Smooth muscle cell (in vitro differentiated cells): Measurements from ENCODE around the gene CTDSPL. TPM values are rescaled to one million over a fixed set of nuclear protein-coding genes. Genes with fewer than 3 reads are reported as not detected.

ENCODE experiments used
- DNase-seq: peaks from one replicate; lab custom pipeline; 2025; ENCODE audit not compliant: unreplicated experiment; lab: John Stamatoyannopoulos, UW
- H2AFZ ChIP-seq: fragments of 200-600 bp; sonication (generic); 2 replicates; pipeline ENCODE4 v1.6.0; 2016; ENCODE audit warnings: antibody characterized with exemption, low read depth, mild to moderate bottlenecking
- H3F3A ChIP-seq: fragments of 200-600 bp; sonication (generic); 2 replicates; pipeline ENCODE4 v1.6.0; 2017; ENCODE audit warnings: antibody characterized with exemption, low read depth
- H3K27ac ChIP-seq: fragments of 200-600 bp; sonication (generic); 2 replicates; pipeline ENCODE4 v1.5.1; 2016; ENCODE audit warnings: low read depth, mild to moderate bottlenecking
- H3K27me3 ChIP-seq: fragments of 200-600 bp; sonication (generic); 2 replicates; pipeline ENCODE4 v1.6.1; 2016; ENCODE audit warnings: low read depth, mild to moderate bottlenecking
- H3K36me3 ChIP-seq: fragments of 200-600 bp; sonication (generic); 2 replicates; pipeline ENCODE4 v1.5.1; 2016; ENCODE audit warnings: low read depth
- H3K4me1 ChIP-seq: fragments of 200-600 bp; sonication (generic); 2 replicates; pipeline ENCODE4 v1.5.1; 2016; ENCODE audit warnings: low read depth
- H3K4me2 ChIP-seq: fragments of 200-600 bp; sonication (generic); 2 replicates; pipeline ENCODE4 v1.6.0; 2016; ENCODE audit warnings: mild to moderate bottlenecking
- H3K4me3 ChIP-seq: fragments of 200-600 bp; sonication (generic); 2 replicates; pipeline ENCODE4 v1.5.1; 2016; ENCODE audit warnings: mild to moderate bottlenecking
- H3K79me2 ChIP-seq: fragments of 200-600 bp; sonication (generic); 2 replicates; pipeline ENCODE4 v1.6.0; 2016; ENCODE audit warnings: low read depth, mild to moderate bottlenecking
- H3K9ac ChIP-seq: fragments of 200-600 bp; sonication (generic); 2 replicates; pipeline ENCODE4 v1.6.0; 2016; ENCODE audit warnings: low read depth
- H3K9me3 ChIP-seq: fragments of 200-600 bp; sonication (generic); replicated peaks from 2 replicates; pipeline ENCODE4 v1.5.1; 2016; ENCODE audit warnings: low read depth
- H4K20me1 ChIP-seq: fragments of 200-600 bp; sonication (generic); 2 replicates; pipeline ENCODE4 v1.6.0; 2016; ENCODE audit warnings: low read depth
- WGBS: methylation state at CpG from one replicate; pipeline ENCODE4 v1.1.7; 2016; ENCODE audit warnings: low lambda C conversion rate; 5-methylcytosine and 5-hydroxymethylcytosine counted together
- polyA plus RNA-seq: library from polyadenylated mRNA; unstranded; fragments of >200 nt; fragmentation: Nextera tagmentation; extraction: Ambion mirVana; gene quantifications from 2 replicates; pipeline ENCODE4 v1.2.1, GENCODE V29; 2016
- total RNA-seq: library from RNA; depleted of rRNA; stranded (reverse); fragments of >200 nt; gene quantifications from 2 replicates; pipeline ENCODE4 v1.2.3, GENCODE V29; 2014
- TF ChIP-seq, protein P1 (sequence below): fragments of 200-600 bp; sonication (generic); IDR thresholded peaks from 2 replicates; pipeline ENCODE4 v1.5.1; 2017; ENCODE audit warnings: borderline replicate concordance, mild to moderate bottlenecking, antibody characterized with exemption; ENCODE audit not compliant: insufficient read depth, poor library complexity, severe bottlenecking

Gene CTDSPL
- total and polyA plus RNA-seq, 2 experiments from 2014 or later, result 31.3 to 34.3 TPM

DNA sequence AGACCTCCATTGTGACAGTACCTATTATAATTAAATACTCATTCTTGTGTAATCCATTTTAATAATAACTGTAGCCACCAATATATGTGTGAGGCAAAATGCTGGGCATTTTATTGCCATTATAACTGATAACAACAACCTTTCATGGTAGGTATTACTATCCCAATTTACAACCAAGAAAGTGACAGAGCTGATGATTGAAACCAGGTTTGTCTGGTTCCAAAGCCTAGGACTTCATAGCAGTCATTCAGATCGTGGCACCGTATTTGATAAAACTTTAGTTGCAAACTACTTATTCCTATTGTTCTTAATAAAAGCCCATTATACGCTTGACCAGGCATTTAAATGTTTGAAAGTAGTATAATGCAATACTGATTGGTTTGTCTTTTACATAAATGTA, 102.5 kb downstream of the CTDSPL start:
- DNase-seq, result no peak
- no peaks in the 10 kb centered on the region for H3K27me3 ChIP-seq
- H3K4me2 ChIP-seq, result no peak overlapping the region
- no peaks in the 10 kb centered on the region for H4K20me1 ChIP-seq
- no peaks in the 10 kb centered on the region for H3K36me3 ChIP-seq
- 89% methylated on average over 3 of the region's 3 CpGs for WGBS
- no peak overlapping the region for H3K9ac ChIP-seq
- no peaks in the 10 kb centered on the region for H3K9me3 ChIP-seq
- no peaks in the 10 kb centered on the region for H3K79me2 ChIP-seq
- H3K27ac ChIP-seq, result no peak overlapping the region
- peaks cover 12% of the 10 kb centered on the region for H3F3A ChIP-seq
- TF ChIP-seq, protein P1, sequence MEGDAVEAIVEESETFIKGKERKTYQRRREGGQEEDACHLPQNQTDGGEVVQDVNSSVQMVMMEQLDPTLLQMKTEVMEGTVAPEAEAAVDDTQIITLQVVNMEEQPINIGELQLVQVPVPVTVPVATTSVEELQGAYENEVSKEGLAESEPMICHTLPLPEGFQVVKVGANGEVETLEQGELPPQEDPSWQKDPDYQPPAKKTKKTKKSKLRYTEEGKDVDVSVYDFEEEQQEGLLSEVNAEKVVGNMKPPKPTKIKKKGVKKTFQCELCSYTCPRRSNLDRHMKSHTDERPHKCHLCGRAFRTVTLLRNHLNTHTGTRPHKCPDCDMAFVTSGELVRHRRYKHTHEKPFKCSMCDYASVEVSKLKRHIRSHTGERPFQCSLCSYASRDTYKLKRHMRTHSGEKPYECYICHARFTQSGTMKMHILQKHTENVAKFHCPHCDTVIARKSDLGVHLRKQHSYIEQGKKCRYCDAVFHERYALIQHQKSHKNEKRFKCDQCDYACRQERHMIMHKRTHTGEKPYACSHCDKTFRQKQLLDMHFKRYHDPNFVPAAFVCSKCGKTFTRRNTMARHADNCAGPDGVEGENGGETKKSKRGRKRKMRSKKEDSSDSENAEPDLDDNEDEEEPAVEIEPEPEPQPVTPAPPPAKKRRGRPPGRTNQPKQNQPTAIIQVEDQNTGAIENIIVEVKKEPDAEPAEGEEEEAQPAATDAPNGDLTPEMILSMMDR, result no peak
- peaks cover 22% of the 10 kb centered on the region for H3K4me1 ChIP-seq
- H2AFZ ChIP-seq, result no peak overlapping the region
- peak overlapping the region; percentile 7 for H3K4me3 ChIP-seq

DNA sequence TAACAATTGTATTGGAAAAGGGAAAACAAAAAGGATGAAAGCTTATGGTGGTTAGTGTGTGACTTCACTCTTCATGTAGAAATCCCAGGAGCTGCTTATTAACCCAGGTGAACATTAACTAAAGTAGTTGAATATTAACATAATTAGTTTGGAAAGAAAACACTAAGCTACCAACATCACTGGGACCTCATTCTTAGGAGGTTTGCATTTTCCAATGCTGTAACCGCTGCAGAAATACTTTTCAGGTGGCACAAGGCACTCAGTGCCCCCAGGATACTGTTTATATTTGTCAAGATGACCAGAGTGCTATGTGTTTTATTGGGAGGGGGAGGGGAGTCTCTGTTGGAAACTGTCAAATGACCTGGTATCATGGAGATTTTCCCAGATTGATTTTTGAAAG, 103.0 kb downstream of the CTDSPL start:
- no peaks in the 10 kb centered on the region for H3K79me2 ChIP-seq
- H4K20me1 ChIP-seq, result no peaks in the 10 kb centered on the region
- no peaks in the 10 kb centered on the region for H3K9me3 ChIP-seq
- H2AFZ ChIP-seq, result no peak overlapping the region
- TF ChIP-seq, protein P1, result no peak
- DNase-seq, result no peak
- peaks cover 22% of the 10 kb centered on the region for H3K4me1 ChIP-seq
- H3K4me3 ChIP-seq, result peak overlapping the region; percentile 7
- no peak overlapping the region for H3K27ac ChIP-seq
- no peak overlapping the region for H3K9ac ChIP-seq
- no peaks in the 10 kb centered on the region for H3K36me3 ChIP-seq
- no peak overlapping the region for H3K4me2 ChIP-seq
- 91% methylated on average over 1 of the region's 1 CpG for WGBS
- H3F3A ChIP-seq, result peaks cover 12% of the 10 kb centered on the region
- H3K27me3 ChIP-seq, result no peaks in the 10 kb centered on the region

DNA sequence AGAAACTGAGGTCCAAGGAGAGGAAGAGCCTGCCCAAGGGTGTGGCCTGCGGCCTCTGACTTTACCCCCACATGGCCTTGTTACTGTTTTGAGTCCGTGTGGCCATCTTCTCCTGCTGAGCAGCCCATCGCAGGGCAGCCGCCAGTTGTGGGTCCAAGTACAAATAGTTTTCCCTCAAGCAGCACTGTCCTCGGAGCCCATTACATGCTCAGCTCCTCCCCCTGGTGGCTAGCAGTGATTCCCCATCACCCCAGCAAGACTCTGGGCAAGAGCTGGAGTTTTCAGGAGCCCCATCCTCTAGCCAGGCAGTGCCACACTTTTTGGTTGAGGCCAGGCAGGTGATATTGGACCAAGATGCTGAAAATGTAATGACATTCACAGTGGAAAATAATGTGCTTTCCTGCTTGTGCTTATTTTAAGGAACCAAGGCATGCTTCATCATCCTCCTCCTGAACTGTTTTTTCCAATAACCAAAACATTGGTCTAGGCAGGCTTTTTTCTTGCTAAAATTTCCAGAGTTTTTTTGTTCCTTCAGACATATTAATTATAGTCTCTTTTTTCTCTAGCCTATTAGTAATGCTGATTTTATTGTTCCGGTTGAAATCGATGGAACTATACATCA, 105.7 kb downstream of the CTDSPL start:
- H3K9me3 ChIP-seq, result no peaks in the 10 kb centered on the region
- TF ChIP-seq, protein P1, result peak; percentile 77
- no peak overlapping the region for H2AFZ ChIP-seq
- peaks cover 12% of the 10 kb centered on the region for H3K4me1 ChIP-seq
- no peak overlapping the region for H3K4me2 ChIP-seq
- H3K4me3 ChIP-seq, result no peak overlapping the region
- H3K36me3 ChIP-seq, result no peaks in the 10 kb centered on the region
- no peak overlapping the region for H3K27ac ChIP-seq
- H3K79me2 ChIP-seq, result no peaks in the 10 kb centered on the region
- H3K9ac ChIP-seq, result no peak overlapping the region
- no peaks in the 10 kb centered on the region for H4K20me1 ChIP-seq
- peaks cover 8% of the 10 kb centered on the region for H3F3A ChIP-seq
- 50% methylated on average over 7 of the region's 7 CpGs for whole genome bisulfite sequencing
- no peak for DNase-seq
- no peaks in the 10 kb centered on the region for H3K27me3 ChIP-seq

DNA sequence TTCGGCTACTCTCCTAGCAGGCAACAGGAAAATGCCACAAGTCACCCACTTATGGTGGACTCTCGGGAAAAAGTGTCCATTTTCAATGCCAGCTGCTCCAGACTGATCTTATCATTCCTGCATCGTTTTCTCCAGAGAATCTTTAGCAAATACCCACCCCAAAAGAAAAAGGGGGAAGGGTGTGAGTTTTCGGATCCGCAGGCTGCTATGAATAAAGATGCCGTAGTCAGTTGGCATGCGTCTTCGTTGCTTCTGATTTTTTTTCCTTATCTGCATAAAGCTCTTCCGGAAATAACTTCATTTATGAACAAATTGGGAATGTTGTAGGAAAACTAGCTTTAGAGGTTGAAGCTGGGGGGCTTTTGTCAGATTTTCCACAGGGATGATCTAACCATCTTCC, 106.5 kb downstream of the CTDSPL start:
- H3K36me3 ChIP-seq, result no peaks in the 10 kb centered on the region
- H3K4me3 ChIP-seq, result no peak overlapping the region
- no peaks in the 10 kb centered on the region for H3K9me3 ChIP-seq
- WGBS, result 89% methylated on average over 9 of the region's 9 CpGs
- H3K27me3 ChIP-seq, result no peaks in the 10 kb centered on the region
- H3K4me2 ChIP-seq, result no peak overlapping the region
- H3K79me2 ChIP-seq, result no peaks in the 10 kb centered on the region
- peaks cover 4% of the 10 kb centered on the region for H3K4me1 ChIP-seq
- peaks cover 5% of the 10 kb centered on the region for H3F3A ChIP-seq
- H3K27ac ChIP-seq, result no peak overlapping the region
- no peaks in the 10 kb centered on the region for H4K20me1 ChIP-seq
- TF ChIP-seq, protein P1, result no peak
- H3K9ac ChIP-seq, result no peak overlapping the region
- DNase-seq, result no peak
- H2AFZ ChIP-seq, result no peak overlapping the region
